GM21528 (cell line): ENCODE measurements around the gene UBE2L3.
"Not testable (repeated sequence)": the region's sequence is repeated elsewhere in the genome, so short reads cannot be mapped to it uniquely, and the experiment has no call there.

Experiments
- ATAC-seq: cut with Tn5 transposase; IDR thresholded peaks from one replicate; pipeline ENCODE4 v1.9.1; 2021; ENCODE audit warnings: mild to moderate bottlenecking, moderate library complexity; ENCODE audit not compliant: unreplicated experiment, low FRiP score

UBE2L3 gene

DNA sequence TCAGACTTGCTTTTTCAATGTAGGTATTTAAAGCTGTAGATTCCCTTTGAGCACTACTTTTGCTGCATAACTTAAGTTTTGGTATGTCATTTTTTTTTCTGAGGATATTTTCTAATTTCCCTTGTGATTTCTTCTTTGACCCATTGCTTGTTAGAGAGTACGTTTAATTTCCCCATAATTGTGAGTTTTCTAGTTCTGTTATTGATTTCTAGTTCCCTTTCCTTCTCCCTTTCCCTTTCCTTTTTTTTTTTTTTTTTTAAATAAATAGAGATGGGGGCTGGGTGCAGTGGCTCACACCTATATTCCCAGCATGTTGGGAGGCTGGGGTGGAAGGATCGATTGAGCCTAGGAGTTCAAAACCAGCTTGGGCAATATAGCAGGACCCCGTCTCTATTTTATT, 30.8 kb downstream of the UBE2L3 start:
- ATAC-seq = no peak

- ATAC-seq = no peak
These were observed 31.8 kb downstream of the UBE2L3 start for GRCh38 chr22:21599053-21599893.

DNA sequence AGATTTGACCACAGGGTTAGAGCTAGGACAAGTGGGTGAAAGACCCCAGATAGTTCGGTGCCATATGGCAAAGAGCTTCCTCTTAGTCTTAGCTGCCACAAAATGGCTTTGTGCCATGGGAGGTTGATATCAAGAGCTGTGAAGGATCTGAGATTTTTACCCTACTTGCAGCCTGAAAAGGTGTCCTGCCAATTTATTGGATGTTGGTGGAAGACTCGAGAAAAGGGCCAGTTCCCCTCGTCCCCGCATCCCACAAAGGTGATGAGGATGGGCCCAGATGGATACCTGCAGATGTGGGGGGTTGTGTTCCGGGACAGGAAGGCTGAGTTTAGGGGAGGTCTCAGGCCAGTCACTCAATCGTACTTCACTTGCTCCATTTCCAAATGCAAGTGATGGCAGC, 35.1 kb downstream of the UBE2L3 start:
- ATAC-seq = no peak

GRCh38 chr22:21603973-21604372, 36.5 kb downstream of the UBE2L3 start:
- no peak for ATAC-seq

GRCh38 chr22:21605887-21606564, 38.5 kb downstream of the UBE2L3 start:
- no peak for ATAC-seq

DNA sequence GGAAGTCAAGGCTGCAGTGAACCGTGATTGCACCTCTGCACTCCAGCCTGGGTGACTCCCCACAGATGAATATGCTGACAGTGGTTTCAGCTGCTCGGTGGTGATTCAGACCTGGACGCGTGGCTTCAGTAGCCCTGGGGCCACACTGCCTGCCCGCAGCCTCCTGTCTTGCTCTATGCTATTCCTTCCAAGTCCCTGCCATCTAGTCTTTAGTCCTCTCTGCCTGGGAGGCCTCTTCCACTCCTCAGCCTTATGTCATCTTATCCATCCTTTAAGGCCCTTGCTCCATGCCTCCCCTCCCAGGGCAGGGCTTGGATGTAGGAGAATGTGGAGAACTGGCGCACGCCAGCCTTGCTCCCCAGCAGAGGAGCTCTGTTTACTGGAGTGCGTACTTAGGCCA, 39.3 kb downstream of the UBE2L3 start:
- no peak for ATAC-seq

DNA sequence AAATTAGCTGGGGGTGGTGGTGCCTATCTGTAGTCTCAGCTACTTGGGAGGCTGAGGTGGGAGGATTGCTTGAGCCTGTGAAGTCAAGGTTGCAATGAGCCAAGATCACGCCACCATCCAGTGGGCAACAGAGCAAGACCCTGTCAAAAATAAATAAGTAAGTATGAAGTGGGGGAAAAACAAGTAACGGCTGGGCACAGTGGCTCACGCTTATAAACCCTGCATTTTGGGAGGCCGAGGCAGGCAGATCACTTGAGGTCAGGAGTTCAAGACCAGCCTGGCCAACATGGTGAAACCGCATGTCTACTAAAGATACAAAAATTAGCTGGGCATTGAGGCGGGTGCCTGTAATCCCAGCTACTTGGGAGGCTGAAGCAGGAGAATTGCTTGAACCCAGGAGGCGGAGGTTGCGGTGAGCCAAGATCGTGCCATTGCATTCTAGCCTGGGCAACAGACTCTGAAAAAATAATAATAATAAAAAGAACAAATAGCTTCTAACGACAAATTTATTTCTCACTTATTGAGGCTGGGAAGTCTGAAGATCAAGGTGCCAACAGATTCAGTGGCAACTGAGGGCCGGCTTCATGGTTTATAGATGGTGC, 42.1 kb downstream of the UBE2L3 start:
- ATAC-seq = not testable (repeated sequence)

DNA sequence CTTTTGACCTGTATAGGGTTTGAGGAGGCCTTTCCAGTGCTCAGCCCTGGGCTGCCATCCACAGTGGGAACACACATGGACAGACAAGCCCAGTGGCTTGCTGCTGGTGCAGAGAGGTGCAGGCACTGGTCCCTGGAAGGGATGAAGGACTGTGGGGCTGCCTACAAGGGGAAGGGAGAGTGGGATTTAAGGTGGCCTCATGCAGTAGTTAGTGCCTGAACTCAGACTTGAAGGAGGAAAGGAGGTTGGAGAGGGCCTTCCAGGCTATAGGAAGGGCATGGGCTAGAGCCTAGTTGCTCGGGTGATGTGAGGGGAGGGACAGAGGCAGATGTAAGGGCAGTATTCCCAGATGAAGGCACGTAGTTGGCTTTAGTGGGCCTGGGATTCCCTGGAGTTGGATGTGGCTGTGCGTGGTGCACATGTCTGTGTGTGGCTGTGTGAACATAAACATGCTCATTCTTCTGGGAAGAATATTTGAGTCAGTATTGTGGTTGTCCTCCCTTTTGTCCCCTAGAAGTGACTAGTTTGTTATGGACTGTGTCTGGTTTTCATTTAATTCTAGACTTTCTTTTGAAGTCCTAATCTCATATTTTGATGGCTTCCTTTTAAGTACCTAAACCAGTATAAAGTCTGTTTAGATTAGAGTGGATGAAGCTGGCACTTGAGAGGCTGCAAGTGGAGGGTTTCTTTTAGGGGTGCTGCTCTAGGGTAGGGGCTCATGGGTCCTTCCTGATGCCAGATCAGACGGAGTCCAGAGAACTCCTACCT, 43.9 kb downstream of the UBE2L3 start:
- ATAC-seq = no peak

DNA sequence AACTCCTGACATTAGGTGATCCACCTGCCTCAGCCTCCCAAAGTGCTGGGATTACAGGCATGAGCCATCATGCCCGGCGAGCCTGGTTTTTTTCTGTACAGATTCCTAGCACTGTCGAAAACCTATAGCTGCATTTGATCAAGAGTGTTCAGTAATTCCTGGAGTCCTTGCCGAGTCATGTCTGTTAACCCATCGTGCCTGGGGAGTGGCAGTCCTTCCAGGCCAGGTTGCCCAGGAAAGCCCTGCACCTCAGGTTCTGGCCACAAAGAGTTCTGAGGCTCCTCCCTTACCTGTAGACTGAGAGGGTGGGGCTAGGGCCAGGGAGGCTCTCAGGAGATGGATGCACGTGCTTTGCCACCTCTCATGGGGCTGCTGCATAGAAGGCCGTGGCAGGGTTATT, 45.3 kb downstream of the UBE2L3 start:
- no peak for ATAC-seq

GRCh38 chr22:21613553-21614233, 46.2 kb downstream of the UBE2L3 start:
- ATAC-seq = no peak

DNA sequence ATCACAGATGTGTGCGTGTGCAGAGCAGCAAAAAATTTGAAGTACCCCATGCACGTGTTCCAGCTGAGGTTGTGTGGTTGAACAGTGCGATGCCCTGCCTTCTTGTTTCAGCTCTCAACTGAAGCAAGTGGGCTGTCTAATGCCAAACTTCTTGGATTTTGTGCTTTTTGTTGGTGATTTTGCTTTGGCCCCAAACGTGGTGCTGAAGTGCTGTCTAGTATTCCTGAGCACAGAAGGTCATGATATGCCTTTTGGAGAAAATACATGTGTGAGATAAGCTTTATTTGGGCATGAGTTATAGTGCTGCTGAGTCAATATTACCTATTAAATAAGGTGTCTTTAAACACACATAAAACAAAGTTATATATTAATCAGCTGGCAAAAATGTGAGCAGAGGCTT, 48.2 kb downstream of the UBE2L3 start:
- ATAC-seq = no peak

- not testable (repeated sequence) for ATAC-seq
These were observed 49.8 kb downstream of the UBE2L3 start for GRCh38 chr22:21617337-21617736.

DNA sequence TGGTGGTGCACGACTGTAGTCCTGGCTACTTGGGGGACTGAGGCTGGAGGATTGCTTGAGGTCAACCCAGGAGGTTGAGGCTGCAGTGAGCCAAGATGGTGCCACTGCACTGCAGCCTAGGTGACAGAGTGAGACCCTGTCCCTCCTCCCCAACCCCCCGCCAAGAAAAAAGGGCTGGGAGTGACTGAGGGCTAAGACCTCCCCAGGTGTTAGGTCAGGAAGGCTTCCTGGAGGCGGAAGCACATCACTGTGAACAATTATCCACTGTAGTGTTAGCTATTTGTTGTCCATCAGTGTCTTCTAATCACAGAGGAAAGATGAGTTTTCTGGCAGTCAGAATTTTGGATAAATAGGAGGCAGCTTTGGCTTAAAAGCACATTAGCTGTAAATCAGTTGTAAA, 53.5 kb downstream of the UBE2L3 start:
- no peak for ATAC-seq

- ATAC-seq = no peak
These were observed 54.8 kb downstream of the UBE2L3 start for GRCh38 chr22:21622011-21622918.

- no peak for ATAC-seq
These were observed 55.6 kb downstream of the UBE2L3 start for GRCh38 chr22:21622919-21623647.

- no peak for ATAC-seq
These were observed 56.1 kb downstream of the UBE2L3 start for GRCh38 chr22:21623648-21623970.

DNA sequence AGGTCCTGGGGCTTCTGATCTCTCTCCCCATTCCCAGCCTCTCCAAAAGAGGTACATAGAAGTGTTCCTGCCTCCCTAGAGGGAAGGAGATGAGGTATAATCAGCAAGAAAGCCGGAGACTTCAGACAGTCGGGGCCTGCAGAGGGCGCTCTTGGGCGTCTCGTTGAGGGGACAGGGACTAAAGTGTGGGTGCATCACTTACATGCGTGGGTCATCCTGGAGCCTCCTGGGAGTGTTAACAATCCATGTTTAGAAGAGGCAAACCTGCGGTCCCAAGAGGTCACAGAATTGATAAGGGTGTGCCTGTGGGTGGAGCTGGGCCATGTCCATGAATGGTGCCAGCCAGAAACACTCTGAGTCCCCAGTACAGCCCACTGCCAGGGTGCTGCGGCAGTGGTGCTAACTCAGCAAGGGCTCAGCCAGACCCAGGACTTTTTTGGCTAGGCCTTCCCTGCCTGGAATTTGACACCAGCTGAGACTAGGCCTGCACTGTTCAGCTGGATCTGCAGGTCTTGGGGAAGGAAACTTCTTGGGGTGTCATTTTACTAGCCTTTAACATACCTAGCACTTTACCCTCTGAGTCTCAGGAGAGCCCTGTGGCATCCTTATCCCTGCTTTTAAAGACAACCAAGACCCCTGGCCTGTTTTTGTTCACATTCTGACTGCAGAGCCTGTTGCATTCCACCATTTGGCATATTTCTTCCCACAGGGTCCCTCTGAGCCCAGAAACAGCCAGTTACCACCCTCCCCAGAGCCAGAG, 56.8 kb downstream of the UBE2L3 start:
- ATAC-seq = no peak
